ENCODE results near the gene KCNIP1.

Gene KCNIP1

GRCh38 chr5:170640731-170641588, 137.1 kb downstream of the KCNIP1 start:
- DNase-seq (ENCODE audit: low read depth in 2 of 2, low spot score in 1 of 2): no peak

DNA sequence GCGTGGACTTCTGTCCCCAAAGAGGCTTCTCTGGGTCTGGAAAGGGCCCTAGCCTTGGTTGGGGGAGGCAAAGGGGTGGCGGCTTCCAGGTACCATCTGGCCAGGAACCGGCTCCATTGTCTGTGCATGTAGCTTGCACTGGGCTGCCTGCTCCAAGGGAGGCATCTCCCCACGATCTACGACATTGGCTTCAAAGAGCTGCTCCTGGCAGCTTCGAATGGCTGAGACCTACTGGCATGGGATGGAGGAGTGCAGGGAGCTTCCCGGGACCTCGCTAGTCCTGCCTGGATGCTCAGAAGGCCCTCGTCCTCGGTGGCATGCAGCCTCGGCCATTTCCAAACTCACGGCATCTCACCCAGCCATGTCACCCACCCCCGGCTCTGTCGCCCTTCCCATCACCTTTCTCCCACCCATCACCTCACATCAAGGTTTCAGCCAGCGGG, 137.8 kb downstream of the KCNIP1 start:
- no peak for DNase-seq (ENCODE audit: low read depth in 2 of 2, low spot score in 1 of 2)

DNA sequence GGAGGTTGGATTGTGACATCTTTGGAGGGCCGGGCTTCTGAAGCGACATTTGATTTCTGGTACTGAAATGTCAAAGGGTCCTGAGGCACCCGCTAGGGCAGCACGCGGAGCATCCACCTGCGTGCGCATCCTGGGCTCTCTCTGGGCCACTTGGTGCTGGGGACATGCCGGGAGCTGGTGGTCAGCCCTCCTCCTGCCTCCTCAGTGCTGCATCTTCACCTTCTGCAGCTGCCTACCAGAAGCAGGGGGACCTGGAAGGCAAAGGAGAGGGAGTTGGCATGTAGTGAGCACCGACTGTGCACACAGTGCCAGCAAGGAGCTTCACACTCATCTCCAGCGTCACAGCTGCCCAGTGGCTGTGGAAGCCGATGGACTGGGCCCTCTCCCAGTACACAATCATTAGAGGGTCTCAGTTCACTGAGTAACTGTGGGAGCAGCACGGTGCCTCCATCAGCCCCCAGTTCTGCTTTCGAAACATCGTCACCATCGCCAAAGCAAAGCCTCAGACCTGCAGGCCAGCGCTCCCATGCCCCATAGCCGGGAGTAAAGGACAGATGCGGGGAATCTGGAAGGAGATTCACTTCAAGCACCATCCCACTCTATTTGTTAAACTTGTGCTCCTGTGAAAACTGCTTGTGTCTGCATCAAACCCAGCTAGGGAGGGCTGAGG, 138.4 kb downstream of the KCNIP1 start:
- no peak for DNase-seq (ENCODE audit: low read depth in 2 of 2, low spot score in 1 of 2)

GRCh38 chr5:170642776-170643436, 139.1 kb downstream of the KCNIP1 start:
- no peak for DNase-seq (ENCODE audit: low read depth in 2 of 2, low spot score in 1 of 2)

DNA sequence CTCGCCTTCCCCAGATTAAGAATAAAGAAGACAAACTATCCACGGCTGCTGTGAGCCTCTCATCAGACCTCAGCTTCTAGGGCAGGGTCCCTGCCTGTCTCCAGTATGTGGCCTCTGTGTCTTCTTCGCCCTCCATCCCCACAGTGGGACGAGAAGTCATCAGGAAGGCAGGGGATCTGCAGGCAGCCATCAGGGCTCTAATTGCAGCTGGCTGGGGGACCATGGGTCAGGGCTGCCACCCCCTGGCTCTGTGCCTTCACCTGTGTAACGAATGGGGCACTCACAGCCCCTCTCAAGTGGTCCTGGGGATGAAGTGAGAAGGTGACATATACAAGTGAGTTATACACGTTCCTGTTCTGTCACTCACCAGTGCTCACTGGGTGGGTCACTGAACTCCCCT, 139.8 kb downstream of the KCNIP1 start:
- DNase-seq (ENCODE audit: low read depth in 2 of 2, low spot score in 1 of 2): no peak

DNA sequence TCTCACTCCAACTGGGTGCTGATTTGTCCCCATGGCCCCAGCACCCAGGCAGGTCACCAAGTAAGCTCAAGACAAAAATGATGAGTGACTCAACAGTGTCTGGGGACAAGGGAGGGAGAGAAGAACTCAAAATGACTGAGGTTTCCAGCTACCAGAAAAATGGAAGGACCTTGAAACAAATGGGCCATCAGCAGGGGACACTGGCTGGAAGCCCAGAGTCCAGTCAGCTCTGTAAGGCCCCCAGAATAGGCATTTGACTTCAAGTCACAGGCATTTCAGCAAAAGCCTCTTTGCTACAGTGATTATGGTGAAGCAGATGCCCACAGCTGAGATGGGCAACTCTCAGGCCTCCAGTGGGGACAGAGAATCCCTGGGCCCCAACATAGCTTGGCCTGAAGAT, 140.7 kb downstream of the KCNIP1 start:
- DNase-seq (ENCODE audit: low read depth in 2 of 2, low spot score in 1 of 2): no peak

DNA sequence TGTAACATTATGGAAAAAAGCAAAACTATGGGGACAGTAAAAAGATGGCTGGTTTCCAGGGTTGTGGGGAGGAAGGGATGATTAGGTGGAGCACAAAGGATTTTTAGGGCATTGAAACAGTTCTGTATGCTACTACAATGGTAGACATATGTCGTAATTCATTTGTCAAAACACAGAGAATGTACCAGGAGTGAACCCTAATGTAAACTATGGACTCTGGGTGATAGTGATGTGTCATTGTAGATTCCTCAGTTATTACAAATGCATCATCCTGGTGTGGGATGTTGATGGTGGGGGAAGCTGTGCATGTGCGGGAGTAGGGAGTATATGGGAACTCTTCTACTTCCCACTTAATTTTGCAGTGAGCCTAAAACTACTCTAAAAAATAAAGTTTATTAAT, 144.7 kb downstream of the KCNIP1 start:
- DNase-seq (ENCODE audit: low read depth in 2 of 2, low spot score in 1 of 2): no peak

DNA sequence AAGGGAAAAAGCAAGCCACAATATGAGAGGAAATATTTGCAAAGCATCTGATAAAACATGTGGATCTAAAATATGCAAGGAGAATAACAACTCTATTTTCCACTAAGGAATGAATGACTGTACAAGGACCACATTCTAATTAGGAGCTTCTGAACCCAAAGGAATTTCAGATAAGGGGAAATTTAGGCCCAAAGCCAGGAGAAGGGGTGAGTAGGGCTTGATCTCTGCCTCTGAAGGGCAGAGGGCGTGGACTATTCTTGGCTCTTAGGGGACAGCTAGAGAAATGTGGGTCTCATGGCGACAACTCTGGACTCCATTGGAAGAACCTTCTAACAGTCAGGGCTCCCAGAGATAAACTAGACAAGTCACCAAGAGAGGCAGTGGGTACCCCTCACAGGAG, 147.0 kb downstream of the KCNIP1 start:
- no peak for DNase-seq (ENCODE audit: low read depth in 2 of 2, low spot score in 1 of 2)

DNA sequence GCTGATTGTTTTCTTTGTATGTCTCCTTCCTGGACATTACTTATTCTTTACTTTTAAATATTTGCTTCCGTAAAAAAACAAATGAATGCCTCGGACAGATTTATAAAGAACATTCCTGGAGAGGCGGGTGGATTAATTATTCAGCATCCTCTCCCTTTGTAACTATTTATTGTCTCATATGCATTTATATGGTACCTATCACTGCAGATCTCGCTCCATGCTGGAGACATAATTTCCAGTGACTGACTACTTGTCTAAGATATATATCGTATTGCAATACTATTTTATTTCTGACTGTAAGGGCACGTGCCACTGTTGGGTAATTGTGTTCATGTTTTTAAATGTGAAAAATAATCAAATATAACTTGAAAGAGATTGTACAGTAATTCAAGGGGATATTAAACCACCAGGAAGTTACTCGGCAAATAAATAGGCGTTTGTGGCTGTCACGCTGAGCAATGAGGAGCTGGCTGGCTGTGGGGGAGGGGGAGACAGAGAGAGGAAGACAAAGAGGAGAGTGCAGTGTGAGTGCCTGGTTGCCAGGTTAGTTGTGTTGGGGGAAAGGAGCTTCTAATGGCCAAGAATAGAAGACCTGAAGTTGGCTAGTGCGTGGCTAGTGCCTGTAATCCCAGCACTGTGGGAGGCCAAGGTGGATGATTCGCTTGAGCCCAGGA, 147.9 kb downstream of the KCNIP1 start:
- DNase-seq (ENCODE audit: low read depth in 2 of 2, low spot score in 1 of 2): no peak

GRCh38 chr5:170655476-170655875, 151.7 kb downstream of the KCNIP1 start:
- DNase-seq (ENCODE audit: low read depth in 2 of 2, low spot score in 1 of 2): no peak

DNA sequence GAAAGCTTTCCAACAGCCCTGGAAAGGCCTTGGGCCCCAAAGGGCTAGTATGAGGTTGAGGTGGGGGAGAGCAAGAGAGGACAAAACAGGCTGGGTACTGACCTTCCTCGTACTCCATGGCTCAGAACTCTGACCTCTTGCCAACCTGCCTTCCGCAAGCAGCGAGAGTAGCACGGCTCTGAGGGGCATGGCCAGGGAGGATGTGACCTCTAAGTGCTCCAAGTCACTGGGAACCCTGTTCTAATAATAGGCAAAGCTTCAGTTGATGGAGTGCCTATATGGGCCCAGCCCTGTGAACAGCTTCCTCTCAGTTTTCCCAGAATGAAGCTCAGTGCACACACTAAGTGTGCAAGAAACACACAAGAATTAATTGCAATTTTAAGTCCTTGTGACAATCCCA, 152.1 kb downstream of the KCNIP1 start:
- no peak for DNase-seq (ENCODE audit: low read depth in 2 of 2, low spot score in 1 of 2)

GRCh38 chr5:170656346-170656745, 152.5 kb downstream of the KCNIP1 start:
- no peak for DNase-seq (ENCODE audit: low read depth in 2 of 2, low spot score in 1 of 2)

DNA sequence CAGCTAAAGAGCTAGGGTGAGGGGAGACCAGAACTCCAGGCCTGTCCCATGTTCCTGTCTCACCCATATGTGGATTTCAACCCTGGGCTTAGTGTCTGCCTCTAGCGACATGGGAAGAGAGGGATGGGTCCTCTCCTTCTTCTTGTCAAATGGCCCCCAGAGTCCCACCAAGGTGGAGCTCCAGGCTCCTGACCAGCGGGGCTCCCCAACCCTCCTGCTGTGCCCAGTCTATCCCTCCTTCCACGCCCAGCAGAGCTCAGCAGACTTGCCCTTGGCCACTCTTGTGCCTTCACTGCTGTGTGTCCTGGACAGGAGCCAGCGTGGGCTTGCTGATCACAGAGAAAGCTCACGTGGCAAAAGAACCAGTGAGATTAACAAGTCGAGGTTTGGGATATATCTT, 156.7 kb downstream of the KCNIP1 start:
- no peak for DNase-seq (ENCODE audit: low read depth in 2 of 2, low spot score in 1 of 2)

- DNase-seq (ENCODE audit: low read depth in 2 of 2, low spot score in 1 of 2): no peak
These were observed 159.1 kb downstream of the KCNIP1 start for GRCh38 chr5:170662966-170663365.

DNA sequence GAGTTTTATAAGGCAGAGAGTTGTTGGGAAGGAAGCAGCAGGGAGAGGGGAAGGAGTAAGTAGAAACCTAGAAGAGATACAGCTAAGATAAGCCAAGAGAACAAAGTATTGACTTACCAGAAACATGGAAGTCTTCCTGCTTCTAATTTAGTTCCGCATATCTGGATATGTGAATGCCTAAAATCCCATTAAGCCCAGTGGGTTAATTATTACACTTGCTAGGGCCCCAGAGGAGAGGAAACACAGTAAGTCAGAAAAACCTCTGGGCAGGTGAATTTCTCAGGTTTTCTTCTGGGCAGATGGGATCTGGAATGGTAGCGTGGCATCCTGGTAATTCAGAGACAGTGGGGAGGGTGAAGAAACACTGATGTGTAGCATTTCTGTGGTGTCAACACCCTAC, 175.0 kb downstream of the KCNIP1 start:
- DNase-seq (ENCODE audit: low read depth in 2 of 2, low spot score in 1 of 2): no peak

DNA sequence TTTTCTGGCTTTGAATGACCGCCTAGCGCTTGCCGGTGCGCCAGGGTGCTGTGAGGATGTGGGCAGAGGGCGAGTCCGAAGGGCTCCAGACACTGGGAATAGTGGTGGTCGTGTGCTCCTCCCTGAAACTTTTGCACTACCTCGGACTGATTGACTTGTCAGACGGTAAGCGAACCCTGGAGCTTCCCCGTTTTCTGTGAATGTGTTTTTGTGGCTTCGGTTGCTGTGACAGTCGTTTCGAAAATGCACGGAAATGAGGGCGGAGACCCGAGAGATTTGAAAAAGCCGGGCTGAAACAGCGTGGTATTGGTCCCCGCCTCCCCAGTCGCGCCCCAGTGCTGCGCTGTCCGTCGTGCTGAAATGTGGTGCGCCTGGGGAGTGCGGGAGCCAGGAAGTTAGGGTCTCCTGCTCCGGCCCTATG, 177.2 kb downstream of the KCNIP1 start:
- DNase-seq (ENCODE audit: low read depth in 2 of 2, low spot score in 1 of 2): no peak

GRCh38 chr5:170691657-170692056, 187.8 kb downstream of the KCNIP1 start:
- DNase-seq (ENCODE audit: low read depth in 2 of 2, low spot score in 1 of 2): no peak

DNA sequence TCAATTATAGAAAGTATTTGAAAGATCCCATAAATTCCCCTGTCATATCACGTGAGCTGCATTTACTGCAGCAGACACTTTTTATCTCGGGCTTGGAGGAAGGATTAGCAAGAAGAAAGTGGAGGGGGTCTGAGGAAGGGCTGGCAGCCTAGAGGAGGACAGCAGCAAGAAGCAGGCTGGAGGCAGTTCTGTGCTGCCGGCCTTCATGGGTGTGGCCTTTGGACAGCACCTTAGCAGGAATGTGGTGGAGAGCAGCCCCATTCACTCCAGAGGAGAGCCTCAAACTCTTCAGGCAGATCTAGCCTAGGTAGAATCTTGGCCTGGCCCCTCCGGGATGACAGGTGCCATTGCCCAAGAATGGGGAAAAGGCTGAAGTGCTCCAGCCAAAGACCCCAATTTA, 189.9 kb downstream of the KCNIP1 start:
- DNase-seq (ENCODE audit: low read depth in 2 of 2, low spot score in 1 of 2): no peak

GRCh38 chr5:170694911-170695310, 191.1 kb downstream of the KCNIP1 start:
- no peak for DNase-seq (ENCODE audit: low read depth in 2 of 2, low spot score in 1 of 2)

GRCh38 chr5:170697031-170697430, 193.2 kb downstream of the KCNIP1 start:
- no peak for DNase-seq (ENCODE audit: low read depth in 2 of 2, low spot score in 1 of 2)

DNA sequence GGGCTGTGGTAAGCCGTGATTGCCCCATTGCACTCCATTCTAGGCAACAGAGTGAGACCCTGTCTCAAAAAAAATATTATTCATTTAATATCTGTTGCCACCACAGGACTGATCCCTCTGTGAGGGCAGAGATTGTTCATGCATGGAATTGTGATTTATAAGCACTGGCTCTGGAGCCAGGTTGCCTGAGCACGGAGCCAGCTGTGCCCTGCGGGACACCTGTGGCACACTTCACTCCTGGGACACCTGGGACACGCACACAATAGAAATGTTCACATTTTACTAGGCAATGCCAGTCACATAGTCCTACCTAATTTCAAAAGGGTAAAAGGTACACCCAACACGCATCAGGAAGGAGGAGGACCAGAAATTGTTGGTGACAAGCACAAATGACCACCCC, 196.7 kb downstream of the KCNIP1 start:
- DNase-seq (ENCODE audit: low read depth in 2 of 2, low spot score in 1 of 2): no peak

DNA sequence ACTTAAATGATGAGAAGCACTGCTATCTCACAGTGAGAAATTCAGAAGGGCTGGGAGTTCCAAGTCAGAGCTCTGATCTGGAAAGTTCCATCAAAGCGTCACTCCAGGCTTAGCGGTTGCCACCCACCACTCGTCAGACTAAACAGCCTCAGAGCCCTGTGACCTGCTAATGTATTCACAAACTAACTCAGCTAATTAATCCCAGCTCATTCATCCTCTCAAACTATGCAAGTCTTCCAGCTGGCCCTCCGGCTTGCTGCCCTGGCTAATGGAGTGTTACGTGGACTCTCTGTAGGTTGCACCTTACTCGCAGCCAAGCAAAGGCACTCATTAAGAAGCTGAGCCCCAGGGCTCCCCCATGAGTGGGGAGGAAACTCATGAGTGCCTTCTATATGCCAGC, 197.5 kb downstream of the KCNIP1 start:
- DNase-seq (ENCODE audit: low read depth in 2 of 2, low spot score in 1 of 2): no peak

Data from stimulated activated CD8-positive, alpha-beta memory T cell treated with anti-CD3 and anti-CD28 coated beads, Interleukin-4, amount 100 ng/mL, for 4 hours (primary cell).